Hepatocyte (in vitro differentiated cells): ENCODE results near the gene UNG. TPM values are rescaled to one million over a fixed set of nuclear protein-coding genes. Genes with fewer than 3 reads are reported as not detected.

Source experiments
- DNase-seq: peaks from one replicate; pipeline ENCODE4 v3.0.0-alpha.2; 2016; ENCODE audit warnings: low spot score
- H2AFZ ChIP-seq: fragments of 200-600 bp; sonication (generic); 2 replicates; pipeline ENCODE4 v1.6.0; 2016; ENCODE audit warnings: antibody characterized with exemption, mild to moderate bottlenecking
- H3K27ac ChIP-seq: fragments of 200-600 bp; sonication (generic); 2 replicates; pipeline ENCODE4 v1.5.1; 2016; ENCODE audit warnings: mild to moderate bottlenecking
- H3K27me3 ChIP-seq: fragments of 200-600 bp; sonication (generic); 2 replicates; pipeline ENCODE4 v1.6.1; 2016
- H3K36me3 ChIP-seq: fragments of 200-600 bp; sonication (generic); replicated peaks from 2 replicates; pipeline ENCODE4 v1.5.1; 2016; ENCODE audit warnings: low read depth; ENCODE audit not compliant: insufficient read depth
- H3K4me1 ChIP-seq: fragments of 200-600 bp; sonication (generic); 2 replicates; pipeline ENCODE4 v1.5.1; 2016; ENCODE audit warnings: mild to moderate bottlenecking, moderate library complexity; ENCODE audit not compliant: insufficient read depth
- H3K4me2 ChIP-seq: fragments of 200-600 bp; sonication (generic); 2 replicates; pipeline ENCODE4 v1.6.0; 2016
- H3K4me3 ChIP-seq: fragments of 200-600 bp; sonication (generic); 2 replicates; pipeline ENCODE4 v1.5.1; 2016; ENCODE audit warnings: mild to moderate bottlenecking
- H3K79me2 ChIP-seq: fragments of 200-600 bp; sonication (generic); 2 replicates; pipeline ENCODE4 v1.6.0; 2017; ENCODE audit warnings: mild to moderate bottlenecking
- H3K9me2 ChIP-seq: fragments of 200-600 bp; sonication (generic); replicated peaks from 2 replicates; pipeline ENCODE4 v1.6.0; 2017; ENCODE audit warnings: mild to moderate bottlenecking; ENCODE audit not compliant: insufficient read depth
- H3K9me3 ChIP-seq: fragments of 200-600 bp; sonication (generic); 2 replicates; pipeline ENCODE4 v1.5.1; 2016; ENCODE audit warnings: low read depth, mild to moderate bottlenecking
- H4K20me1 ChIP-seq: fragments of 200-600 bp; sonication (generic); 2 replicates; pipeline ENCODE4 v1.6.0; 2016; ENCODE audit warnings: mild to moderate bottlenecking; ENCODE audit not compliant: insufficient read depth, poor library complexity, severe bottlenecking
- CTCF ChIP-seq: fragments of 200-600 bp; sonication (generic); IDR thresholded peaks from 2 replicates; pipeline ENCODE4 v1.5.1; 2016; ENCODE audit warnings: antibody characterized with exemption, mild to moderate bottlenecking; ENCODE audit not compliant: poor library complexity
- EZH2 ChIP-seq: fragments of 200-600 bp; sonication (generic); IDR thresholded peaks from 2 replicates; pipeline ENCODE4 v1.6.1; 2016; ENCODE audit warnings: antibody characterized with exemption, mild to moderate bottlenecking, borderline replicate concordance
- EZH2phosphoT487 ChIP-seq: fragments of 200-600 bp; sonication (generic); IDR thresholded peaks from one replicate; pipeline ENCODE4 v1.6.1; 2018; ENCODE audit warnings: antibody characterized with exemption, mild to moderate bottlenecking, low read depth, moderate library complexity; ENCODE audit not compliant: unreplicated experiment, severe bottlenecking
- WGBS: methylation state at CpG from one replicate; pipeline ENCODE4 v1.1.6; 2016; ENCODE audit warnings: low lambda C conversion rate; ENCODE audit errors: missing lambda C conversion rate; 5-methylcytosine and 5-hydroxymethylcytosine counted together
- polyA plus RNA-seq: library from polyadenylated mRNA; unstranded; fragments of >200 nt; fragmentation: Nextera tagmentation; extraction: Ambion mirVana; gene quantifications from 2 replicates; pipeline ENCODE4 v1.2.1, GENCODE V29; 2016
- total RNA-seq: library from RNA; depleted of rRNA; stranded (reverse); fragments of >200 nt; gene quantifications from 2 replicates; pipeline ENCODE4 v1.2.3, GENCODE V29; 2014

The UNG gene
- total and polyA plus RNA-seq, 2 experiments from 2014 or later = 35.7 to 41.2 TPM

- no peaks in the 10 kb centered on the region for H4K20me1 ChIP-seq
- peaks cover 16% of the 10 kb centered on the region for H3K4me1 ChIP-seq
- no peak overlapping the region for H3K4me2 ChIP-seq
- H3K36me3 ChIP-seq = no peaks in the 10 kb centered on the region
- DNase-seq = no peak
- H3K27ac ChIP-seq = no peak overlapping the region
- H3K9me3 ChIP-seq = no peaks in the 10 kb centered on the region
- TF ChIP-seq EZH2 = no peak
- TF ChIP-seq CTCF = no peak
- TF ChIP-seq EZH2phosphoT487 = no peak
- 63% methylated on average over 4 of the region's 4 CpGs for WGBS
- no peaks in the 10 kb centered on the region for H3K9me2 ChIP-seq
- peaks cover 3% of the 10 kb centered on the region for H3K79me2 ChIP-seq
- no peak overlapping the region for H3K4me3 ChIP-seq
- H3K27me3 ChIP-seq = no peaks in the 10 kb centered on the region
- H2AFZ ChIP-seq = no peak overlapping the region
Observed at GRCh38 chr12:109120557-109120956, 23.2 kb downstream of the UNG start.

GRCh38 chr12:109121346-109121880, 24.0 kb downstream of the UNG start:
- H3K4me2 ChIP-seq = no peak overlapping the region
- H3K9me3 ChIP-seq = no peaks in the 10 kb centered on the region
- TF ChIP-seq CTCF (no peak), EZH2 (no peak), EZH2phosphoT487 (no peak)
- no peaks in the 10 kb centered on the region for H3K27me3 ChIP-seq
- no peaks in the 10 kb centered on the region for H3K36me3 ChIP-seq
- H3K4me1 ChIP-seq = peaks cover 9% of the 10 kb centered on the region
- H2AFZ ChIP-seq = no peak overlapping the region
- DNase-seq = no peak
- 95% methylated on average over 3 of the region's 3 CpGs for WGBS
- peaks cover 3% of the 10 kb centered on the region for H3K79me2 ChIP-seq
- no peak overlapping the region for H3K4me3 ChIP-seq
- no peaks in the 10 kb centered on the region for H4K20me1 ChIP-seq
- no peak overlapping the region for H3K27ac ChIP-seq
- no peaks in the 10 kb centered on the region for H3K9me2 ChIP-seq

- Histone ChIP-seq H3K4me3 (no peak overlapping the region), H3K4me2 (no peak overlapping the region), H3K36me3 (no peaks in the 10 kb centered on the region), H3K27ac (no peak overlapping the region), H3K9me3 (no peaks in the 10 kb centered on the region), H3K4me1 (no peaks in the 10 kb centered on the region), H2AFZ (no peak overlapping the region), H3K27me3 (no peaks in the 10 kb centered on the region), H3K9me2 (no peaks in the 10 kb centered on the region), H4K20me1 (no peaks in the 10 kb centered on the region), H3K79me2 (no peaks in the 10 kb centered on the region)
- WGBS = 85% methylated on average over 12 of the region's 12 CpGs
- no peak for DNase-seq
- TF ChIP-seq CTCF = no peak
- TF ChIP-seq EZH2phosphoT487 = no peak
- no peak for TF ChIP-seq EZH2
Observed at GRCh38 chr12:109124878-109125648, 27.7 kb downstream of the UNG start.
